DMS114 treated with DMSO at 0.1 percent for 48 hours (cell line): ENCODE results near the gene SLC4A1AP.
"Not testable (repeated sequence)": the region's sequence is repeated elsewhere in the genome, so short reads cannot be mapped to it uniquely, and the experiment has no call there.

Experiments used
- DNase-seq: peaks from one replicate; lab custom pipeline; 2025; ENCODE audit not compliant: unreplicated experiment; lab: John Stamatoyannopoulos, UW

SLC4A1AP gene, protein sequence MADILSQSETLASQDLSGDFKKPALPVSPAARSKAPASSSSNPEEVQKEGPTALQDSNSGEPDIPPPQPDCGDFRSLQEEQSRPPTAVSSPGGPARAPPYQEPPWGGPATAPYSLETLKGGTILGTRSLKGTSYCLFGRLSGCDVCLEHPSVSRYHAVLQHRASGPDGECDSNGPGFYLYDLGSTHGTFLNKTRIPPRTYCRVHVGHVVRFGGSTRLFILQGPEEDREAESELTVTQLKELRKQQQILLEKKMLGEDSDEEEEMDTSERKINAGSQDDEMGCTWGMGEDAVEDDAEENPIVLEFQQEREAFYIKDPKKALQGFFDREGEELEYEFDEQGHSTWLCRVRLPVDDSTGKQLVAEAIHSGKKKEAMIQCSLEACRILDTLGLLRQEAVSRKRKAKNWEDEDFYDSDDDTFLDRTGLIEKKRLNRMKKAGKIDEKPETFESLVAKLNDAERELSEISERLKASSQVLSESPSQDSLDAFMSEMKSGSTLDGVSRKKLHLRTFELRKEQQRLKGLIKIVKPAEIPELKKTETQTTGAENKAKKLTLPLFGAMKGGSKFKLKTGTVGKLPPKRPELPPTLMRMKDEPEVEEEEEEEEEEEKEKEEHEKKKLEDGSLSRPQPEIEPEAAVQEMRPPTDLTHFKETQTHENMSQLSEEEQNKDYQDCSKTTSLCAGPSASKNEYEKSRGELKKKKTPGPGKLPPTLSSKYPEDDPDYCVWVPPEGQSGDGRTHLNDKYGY

DNA sequence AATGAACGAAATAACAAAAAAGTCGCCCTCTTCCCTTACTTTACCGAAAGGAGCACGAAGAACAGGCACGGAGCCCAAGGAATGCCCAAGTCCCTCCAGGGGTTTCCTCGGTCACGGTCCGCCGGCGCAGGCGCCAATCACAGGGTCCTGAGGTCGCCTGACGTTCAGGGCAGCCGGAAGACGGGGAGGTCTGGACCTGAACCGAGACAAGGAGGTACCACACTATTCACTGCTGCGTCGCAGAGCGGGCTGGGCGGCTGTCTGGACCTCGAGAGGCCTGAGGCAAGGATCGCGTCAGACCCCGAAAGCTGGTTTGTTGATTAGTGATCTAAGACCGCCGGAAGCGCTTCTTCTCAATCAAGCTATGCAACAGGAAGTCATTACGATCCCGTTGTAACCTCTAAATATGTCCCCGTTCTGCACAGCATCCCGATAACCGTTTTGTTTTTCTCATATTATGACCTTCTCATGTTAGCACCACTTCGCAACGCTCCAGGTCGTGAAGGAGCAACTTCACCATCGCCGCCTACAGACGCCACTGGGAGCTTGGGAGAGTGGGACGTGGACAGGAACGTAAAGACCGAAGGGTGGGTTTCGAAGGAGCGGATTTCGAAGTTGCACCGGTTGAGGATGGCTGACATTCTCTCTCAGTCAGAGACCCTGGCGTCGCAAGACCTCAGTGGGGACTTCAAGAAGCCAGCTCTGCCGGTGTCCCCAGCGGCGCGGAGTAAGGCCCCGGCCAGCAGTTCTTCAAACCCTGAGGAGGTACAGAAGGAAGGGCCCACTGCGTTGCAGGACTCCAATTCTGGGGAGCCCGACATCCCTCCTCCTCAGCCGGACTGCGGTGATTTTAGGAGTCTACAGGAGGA is at the start of gene SLC4A1AP, which contains the start of gene SUPT7L:
Gene SLC4A1AP, plus strand, starts transcription at position 605 of the 869 bp plus-strand sequence. Its CDS starts 26 bp downstream, at position 631.
Gene SUPT7L, minus strand, starts transcription at position 330 of the 869 bp plus-strand sequence. CDS start 1,422 bp downstream, outside the sequence.
- peak; percentile 84 for DNase-seq

DNA sequence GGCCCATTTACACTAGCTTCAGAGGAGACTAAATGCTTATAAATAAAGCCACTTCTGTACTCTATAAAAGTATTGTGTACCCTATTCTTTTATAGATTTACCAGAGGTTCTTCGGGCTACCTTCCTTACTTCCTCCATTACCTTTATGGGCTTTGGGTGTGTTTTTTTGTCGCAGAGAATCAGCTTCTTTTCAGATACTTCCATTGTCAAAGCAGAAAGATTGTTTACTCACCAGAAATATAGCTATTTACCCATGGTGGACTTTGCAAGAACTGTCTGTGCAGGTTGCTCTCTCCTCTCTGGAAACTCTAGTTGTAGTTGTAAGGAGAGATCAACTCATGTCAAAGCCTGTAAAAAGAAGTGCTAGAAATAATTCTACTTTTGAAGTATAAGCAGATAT is 49.7 kb upstream of the SLC4A1AP start:
- DNase-seq: no peak

DNA sequence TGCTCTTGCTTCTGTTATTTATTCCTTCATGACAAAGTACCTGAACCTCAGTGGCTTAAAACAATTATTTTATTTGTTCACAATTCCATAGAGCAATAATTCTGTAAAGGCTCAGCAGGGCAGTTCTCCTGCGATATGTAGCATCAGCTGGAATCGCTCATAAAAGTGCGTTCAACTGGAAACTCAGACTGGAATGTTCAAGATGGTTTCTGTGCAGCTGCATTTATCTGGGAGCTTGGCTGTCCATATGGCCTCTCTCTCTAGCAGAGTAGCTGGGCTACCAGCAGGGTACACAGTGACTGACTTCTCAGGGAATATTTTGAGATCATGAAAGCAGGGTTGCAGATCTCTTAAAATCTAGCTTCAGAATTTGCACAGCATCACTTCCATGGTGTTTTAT is 48.4 kb upstream of the SLC4A1AP start:
- DNase-seq: no peak

DNA sequence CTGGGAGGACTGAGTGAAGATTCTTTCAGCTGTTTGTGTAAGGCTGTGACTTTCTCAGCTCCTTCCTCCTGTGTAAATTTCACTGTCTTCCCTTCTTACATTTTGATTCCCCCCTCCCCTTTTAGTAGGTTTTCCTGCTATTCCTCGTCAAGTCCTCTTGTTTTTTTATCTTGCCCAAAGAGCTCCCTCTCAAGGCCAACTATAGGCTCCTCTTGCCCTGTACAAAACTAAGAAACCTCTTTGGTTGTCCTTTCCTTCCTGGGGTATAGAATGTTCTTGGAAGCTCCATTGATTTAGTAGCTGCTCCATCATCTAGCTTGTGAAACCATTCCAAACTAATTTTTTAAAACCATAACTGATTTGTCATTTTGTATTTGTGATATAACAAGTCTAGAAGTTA is 42.2 kb upstream of the SLC4A1AP start:
- DNase-seq: no peak

DNA sequence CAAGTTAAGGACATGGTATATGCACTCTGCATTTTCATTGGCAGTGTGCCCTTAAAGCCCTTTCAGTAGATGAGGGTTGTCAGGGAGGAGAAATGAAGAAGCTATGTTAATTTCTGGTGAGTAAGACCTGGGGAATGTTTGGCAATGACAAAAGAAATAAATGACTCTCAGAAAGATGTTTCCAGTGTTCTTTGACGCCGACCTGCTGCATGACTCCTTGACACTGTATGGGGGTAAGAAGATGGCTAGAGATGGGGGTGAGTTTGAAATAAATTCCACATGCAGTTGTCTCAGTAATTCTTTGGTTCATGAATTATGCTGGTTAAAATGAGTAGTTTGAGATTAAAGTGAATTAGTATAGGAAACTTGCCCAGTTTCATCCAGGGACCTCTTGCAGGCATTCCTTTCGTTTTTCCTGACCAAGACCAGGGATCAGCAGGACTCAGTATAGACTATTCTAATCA is 40.7 kb upstream of the SLC4A1AP start:
- DNase-seq: no peak

DNA sequence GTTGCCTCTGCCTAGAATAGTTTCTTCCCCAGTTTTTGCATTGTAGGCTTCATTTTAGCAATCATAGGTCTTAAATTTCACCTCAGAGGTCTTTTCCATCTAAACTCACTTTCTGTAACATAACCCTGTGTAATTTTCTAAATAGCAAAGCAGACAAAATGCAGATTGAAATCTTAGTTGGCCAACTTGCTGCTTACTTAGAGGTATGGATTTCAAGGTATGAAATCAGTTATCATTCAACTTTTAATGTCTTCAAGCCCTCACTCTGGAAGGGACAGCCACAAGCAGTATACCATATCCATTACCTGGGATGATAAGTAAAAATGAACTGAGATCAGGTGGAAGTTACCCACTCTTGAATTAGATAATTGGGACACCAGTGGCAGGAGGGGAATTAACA is 38.7 kb upstream of the SLC4A1AP start:
- no peak for DNase-seq

DNA sequence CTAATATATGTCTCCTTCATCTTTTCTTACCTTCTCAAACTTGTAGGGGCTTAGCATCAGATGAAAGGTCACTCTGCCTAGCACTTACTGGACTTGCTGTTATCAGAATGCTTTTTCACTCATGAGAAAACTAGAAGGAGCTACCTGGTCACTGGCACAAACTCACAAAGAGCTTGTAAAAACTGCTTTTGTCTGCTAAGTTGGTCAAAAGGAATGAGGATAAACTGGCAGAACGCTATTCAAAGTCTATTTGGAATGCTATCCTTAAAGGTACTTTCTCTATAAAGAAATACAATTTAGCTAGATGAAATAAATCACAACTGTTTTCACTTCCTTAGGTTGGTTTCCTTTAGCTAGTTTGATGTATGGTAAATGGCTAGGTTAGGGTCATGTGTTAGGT is 37.4 kb upstream of the SLC4A1AP start:
- DNase-seq: not testable (repeated sequence)

DNA sequence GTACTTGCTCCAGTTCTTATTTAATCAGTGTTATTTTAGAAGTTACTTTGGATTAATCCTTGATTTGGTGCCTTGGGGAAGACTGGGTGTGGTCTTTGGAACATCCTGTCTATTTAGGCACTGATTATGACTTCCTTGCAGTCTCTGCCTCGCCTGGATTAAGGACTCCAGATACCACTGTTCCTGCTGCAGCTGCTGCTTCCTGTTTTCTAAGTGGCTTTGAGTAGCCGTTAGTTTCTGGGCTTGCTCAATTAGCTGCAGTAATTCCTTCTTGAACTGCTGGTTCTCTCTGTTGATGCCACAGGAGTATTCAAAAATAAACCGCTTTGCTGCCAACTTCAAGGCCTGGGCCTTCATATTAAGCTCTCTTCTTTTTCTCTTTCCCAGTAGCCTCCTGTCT is 36.8 kb upstream of the SLC4A1AP start:
- not testable (repeated sequence) for DNase-seq

DNA sequence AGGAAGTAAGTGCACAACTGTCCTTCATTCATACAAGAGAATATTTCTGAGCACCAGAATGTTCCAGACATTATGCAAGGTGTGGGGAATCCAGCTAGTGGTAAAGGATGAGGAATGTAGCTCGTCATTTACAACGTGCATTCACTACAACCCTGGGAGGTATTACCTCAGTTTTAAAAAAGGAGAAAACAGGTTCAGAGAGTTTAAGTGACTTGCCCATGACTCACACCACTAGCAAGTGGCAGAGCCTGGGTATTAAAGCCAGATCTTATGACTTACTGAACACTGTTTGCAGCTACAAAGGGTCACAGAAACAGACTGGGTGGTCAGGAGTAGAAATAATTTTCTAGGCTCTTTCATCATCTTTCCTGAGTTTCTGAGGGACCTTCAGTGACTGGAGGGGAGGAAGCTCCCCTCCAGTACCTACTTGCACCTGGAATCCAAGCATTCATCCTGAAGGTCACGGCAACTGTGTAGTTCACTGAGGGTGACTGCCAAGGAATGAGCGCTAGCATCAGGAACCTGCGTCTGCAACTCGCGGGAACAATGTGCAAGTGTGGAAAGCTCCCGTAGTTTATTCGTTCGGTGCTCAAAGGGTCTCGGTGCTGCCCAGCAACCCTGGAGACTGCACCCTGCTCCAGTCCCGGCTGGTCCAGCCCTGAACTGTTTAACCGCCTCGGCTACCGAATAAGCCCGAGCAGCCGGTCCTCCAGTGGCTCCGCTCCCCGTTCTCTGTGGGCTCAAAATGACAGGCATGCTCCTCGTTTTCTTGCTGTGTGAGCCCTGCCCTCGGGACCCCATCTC is 35.5 kb upstream of the SLC4A1AP start:
- DNase-seq: no peak

DNA sequence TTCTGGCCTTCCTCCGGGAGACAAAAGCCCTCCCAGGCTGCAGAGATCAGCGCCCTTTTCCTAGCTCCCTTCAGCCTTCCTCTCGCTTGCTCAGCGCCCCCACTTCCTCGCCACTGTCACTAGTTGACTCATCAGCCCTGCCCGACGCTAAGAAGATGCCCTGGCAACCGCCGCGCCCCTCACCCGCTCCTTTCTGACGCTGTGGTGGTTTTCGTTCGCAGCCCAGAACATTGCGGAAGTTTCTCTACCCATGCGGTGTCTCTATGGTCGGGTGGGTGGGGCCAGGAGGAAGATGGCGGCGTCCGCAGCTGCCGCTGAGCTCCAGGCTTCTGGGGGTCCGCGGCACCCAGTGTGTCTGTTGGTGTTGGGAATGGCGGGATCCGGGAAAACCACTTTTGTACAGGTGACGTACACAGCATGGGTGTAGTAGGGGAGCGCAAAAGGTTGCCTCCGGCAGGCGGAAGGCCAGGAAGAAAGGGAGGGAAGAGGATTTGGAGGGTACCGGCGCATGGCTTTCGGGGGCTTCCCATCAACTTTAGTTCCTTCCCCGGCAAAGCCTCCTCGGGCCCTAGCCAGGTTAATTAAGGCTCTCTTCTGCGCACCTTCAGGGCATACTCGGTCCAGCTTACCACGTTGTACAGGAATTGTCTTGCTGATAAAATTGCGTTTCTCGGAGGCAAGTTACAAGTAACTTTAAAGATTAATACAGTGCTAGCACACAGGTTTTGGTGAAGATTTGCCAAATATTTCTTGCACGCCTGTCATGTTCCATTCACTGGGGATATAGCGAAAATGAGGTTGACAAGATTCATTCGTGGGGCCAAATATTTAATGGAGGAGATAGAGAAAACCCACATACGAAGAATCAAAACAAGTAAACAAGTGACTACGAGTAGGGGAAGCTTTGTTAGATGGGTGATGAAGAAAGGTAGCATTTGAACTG is 34.7 kb upstream of the SLC4A1AP start, which contains the start of the genes CCDC121 and GPN1:
Gene CCDC121, minus strand, starts transcription at position 246 of the 943 bp plus-strand sequence. CDS start 1,213 bp downstream, outside the sequence.
Gene GPN1, plus strand, starts transcription at position 284 of the 943 bp plus-strand sequence. Its CDS starts 9 bp downstream, at position 293.
- DNase-seq: peak; percentile 80

DNA sequence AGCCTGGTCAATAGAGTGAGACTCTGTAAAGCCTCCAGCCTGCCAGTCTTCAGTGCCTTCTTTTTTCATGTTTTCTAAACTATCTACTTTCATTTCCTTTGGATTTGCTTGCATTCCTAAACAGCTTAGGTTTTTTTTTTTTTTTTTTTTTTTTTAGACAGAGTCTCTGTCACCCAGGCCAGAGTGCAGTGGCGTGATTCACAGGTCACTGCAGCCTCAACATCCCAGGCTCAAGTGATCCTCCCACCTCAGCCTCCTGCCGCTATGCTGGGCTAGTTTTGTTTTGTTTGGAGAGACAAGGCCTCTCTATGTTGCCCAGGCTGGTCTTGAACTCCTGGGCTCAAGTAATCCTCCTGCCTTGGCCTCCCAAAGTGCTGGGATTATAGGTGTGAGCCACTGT is 33.4 kb upstream of the SLC4A1AP start:
- not testable (repeated sequence) for DNase-seq

DNA sequence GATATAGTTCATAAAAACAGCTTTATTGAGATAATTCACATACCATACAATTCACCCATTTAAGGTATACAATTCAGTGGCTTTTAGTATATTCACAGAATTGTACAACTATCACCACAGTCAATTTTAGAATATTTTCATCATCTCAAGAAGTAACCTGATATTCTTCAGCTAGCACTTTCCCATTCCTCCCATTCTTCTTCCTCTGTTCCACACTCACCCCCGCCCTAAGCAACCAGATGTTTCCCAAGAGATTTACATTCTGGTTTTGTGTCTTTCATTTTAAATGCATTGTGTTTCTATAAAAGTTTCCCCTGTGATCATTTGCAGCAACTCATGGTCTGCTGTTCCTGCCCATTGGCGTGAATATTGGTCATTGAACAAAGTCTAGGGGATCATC is 29.4 kb upstream of the SLC4A1AP start:
- DNase-seq: no peak

DNA sequence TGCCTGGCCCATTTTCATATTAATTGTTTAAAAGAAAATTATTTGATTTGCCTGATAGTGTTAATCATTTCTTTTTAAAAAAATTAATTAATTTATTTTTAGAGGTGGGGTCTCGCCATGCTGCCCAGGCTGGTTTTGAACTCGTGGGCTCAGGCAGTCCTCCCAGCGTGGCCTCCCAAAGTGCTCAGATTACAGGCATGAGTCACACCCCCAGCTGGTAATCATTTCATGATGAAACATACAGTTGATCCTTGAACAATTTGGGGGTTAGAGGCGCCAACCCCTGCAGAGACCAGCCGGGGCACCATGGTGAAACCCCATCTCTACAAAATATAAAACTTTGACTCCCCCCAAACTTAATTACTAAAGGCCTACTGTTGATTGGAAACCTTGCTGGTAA is 26.9 kb upstream of the SLC4A1AP start:
- DNase-seq: no peak

DNA sequence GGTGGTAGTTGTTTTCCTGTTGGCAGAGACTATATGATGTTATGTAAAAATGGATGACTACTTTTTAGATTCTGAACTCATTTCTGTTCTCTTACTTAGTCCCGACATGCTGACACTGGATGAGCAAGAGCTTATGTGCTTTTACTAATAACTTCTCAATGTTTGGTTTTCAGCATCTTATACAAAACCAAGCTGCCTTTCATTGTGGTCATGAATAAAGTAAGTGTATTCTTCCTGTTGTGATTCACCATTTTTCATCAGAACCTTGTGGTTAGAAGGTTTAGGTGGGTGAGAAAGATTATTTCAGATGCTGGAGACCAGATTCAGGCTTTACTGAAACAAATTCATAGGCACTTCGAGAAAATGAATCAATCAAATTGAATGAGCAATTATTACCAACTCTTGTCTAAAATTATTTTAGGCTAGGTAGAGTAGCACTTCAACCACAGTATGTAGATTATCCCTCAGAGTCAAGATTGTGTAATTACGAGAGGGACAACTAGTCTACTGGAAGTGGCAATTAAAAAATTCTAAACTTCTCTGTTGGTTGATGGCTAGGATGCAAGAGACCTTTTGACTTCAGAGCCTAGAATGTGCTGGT is 25.6 kb upstream of the SLC4A1AP start:
- DNase-seq: no peak

DNA sequence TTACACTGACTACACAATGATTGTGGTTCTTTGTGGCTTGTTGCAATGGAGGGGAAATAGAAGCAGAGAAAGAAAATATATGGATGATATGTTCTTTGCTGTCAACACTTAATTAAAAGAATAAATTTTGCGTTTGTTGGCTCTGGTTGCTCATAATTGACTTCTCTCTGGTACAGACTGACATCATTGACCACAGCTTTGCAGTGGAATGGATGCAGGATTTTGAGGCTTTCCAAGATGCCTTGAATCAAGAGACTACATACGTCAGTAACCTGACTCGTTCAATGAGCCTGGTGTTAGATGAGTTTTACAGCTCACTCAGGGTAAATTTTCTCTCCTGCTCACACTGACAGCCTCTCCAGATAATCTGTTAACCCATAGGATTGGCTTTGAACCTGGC is 25.0 kb upstream of the SLC4A1AP start:
- no peak for DNase-seq

DNA sequence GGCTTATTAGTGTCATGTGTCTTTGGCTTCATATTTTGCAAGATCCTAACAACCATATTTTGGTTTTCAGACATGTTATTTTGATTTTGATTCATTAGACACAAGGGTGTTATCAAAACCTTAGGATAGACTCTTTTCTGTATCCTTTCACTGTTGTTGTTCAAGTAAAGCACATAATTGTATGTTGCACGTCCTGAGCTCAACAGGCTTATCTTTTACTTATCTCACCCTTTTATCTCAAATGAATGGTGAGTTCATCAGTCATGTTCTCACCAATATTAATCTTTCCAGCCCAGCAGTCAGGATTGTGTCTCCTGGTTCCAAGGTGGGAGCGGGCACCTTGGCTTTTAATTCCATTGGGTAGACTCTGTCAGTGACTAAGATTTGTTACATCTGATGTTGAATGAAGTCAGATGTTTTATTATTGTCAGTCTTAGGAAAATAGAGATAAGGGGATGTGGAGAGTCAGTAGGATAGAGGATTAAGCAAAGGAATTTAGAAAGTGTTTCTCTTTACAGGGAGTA is 22.9 kb upstream of the SLC4A1AP start:
- DNase-seq: no peak

DNA sequence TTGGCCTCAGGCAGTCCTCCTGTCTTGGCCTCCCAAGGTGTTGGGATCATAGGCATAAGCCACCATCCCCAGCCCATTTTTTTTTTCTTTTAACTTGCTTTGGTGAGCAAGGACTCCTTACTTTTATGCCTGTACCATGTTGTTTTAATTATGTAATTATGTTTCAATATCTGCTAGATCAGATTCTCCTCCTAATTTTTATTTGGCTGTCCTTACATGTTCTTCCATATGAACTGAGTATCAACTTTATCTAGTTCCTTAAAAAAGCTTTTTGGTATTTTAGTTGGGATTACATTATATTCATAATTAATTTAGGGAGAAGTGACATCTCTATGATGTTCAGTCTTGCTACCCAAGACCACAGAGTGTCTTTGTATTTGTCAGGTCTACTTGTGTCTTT is 18.5 kb upstream of the SLC4A1AP start:
- DNase-seq: no peak

DNA sequence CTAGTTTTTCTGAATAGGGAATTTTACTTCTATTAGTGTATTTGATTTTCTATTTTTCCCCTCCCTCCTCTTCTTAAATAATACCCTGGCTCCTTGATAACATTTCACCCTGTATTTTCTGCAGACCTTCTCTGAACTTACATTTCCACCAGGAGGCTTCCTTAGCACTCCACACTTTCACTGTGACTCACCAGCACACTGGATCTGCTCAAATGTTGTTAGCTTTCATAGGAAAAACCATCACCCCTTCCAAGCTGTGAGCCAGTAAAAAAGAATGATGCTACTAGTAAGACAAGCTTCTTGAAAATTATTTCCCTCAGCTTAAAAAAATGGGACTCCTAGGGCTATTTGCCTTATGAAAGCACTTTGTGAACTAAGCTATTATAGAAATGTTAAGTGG is 16.4 kb upstream of the SLC4A1AP start:
- no peak for DNase-seq
